ENCODE data around the gene AGPAT3.

AGPAT3 gene

DNA sequence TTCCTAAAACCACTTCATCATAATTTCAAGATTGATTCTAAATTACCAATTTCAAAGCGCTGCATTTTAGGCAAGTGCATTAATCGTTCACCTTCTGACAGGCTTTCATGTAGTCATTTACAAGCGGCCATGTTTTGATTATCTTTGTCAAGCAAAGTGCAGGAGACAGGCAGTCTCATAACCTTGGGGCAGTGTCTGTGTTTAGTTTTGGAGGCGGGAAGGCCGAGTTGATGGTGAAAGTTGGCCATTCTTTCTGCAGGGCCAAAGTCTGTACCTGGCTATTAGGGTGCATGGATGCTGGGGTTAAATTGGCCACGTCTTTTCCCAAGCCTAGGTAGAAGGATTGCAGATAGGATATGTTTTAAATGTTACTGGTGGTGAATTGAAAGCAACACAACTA lies 2.9 kb downstream of the AGPAT3 start:
- peaks cover 22% of the 10 kb centered on the region for H3K79me1 ChIP-seq (replicated peaks; ENCODE audit: low read length, poor library complexity, severe bottlenecking)
- H3K27ac ChIP-seq (ENCODE audit: low read length, poor library complexity, severe bottlenecking) = no peak overlapping the region
- no peak overlapping the region for H2BK120ac ChIP-seq (ENCODE audit: low read depth, low read length)
- H3K18ac ChIP-seq (ENCODE audit: low read depth in 1 of 2, low read length in 2 of 2) = no peak overlapping the region
- H3K4ac ChIP-seq (ENCODE audit: low read depth in 1 of 2, low read length in 2 of 2) = no peak overlapping the region
- H3K23ac ChIP-seq (ENCODE audit: low read length in 2 of 2) = no peak overlapping the region
- no peak overlapping the region for H2AFZ ChIP-seq (ENCODE audit: low read depth, low read length)
- no peak overlapping the region for H4K8ac ChIP-seq (ENCODE audit: low read length)
- H2BK12ac ChIP-seq (ENCODE audit: low read length in 2 of 2) = no peak overlapping the region
- WGBS = 93% methylated on average over 6 of the region's 6 CpGs
- H2BK5ac ChIP-seq (ENCODE audit: low read depth, low read length, poor library complexity, severe bottlenecking) = no peak overlapping the region
- DNase-seq = no peak
- no peak overlapping the region for H3K9ac ChIP-seq (ENCODE audit: low read length)
- peaks cover 0 to 10% of the 10 kb centered on the region in 2 experiments for H3K27me3 ChIP-seq (ENCODE audit: control insufficient read depth in 1 of 2, insufficient read depth in 1 of 2, low read length in 2 of 2)
- H2AK5ac ChIP-seq (ENCODE audit: low read length, severe bottlenecking) = no peak overlapping the region
- no peak overlapping the region for H2BK15ac ChIP-seq (ENCODE audit: low read depth, poor library complexity, severe bottlenecking)
- no peak overlapping the region for H3K4me3 ChIP-seq (ENCODE audit: insufficient read depth in 1 of 2, low read depth in 1 of 2, low read length in 2 of 2)
- no peak overlapping the region for H4K91ac ChIP-seq (ENCODE audit: low read length)
- H3K14ac ChIP-seq (ENCODE audit: low read length in 2 of 2) = no peak overlapping the region
- H3K9me3 ChIP-seq (ENCODE audit: control insufficient read depth, low read length) = no peaks in the 10 kb centered on the region
- H3K4me2 ChIP-seq (ENCODE audit: low read length, poor library complexity, severe bottlenecking) = no peak overlapping the region
- H3K36me3 ChIP-seq (ENCODE audit: control insufficient read depth in 1 of 2, insufficient read depth in 2 of 2, low read depth in 1 of 2, low read length in 2 of 2) = peaks cover 3 to 21% of the 10 kb centered on the region in 2 experiments
- peaks cover 15% of the 10 kb centered on the region for H3K4me1 ChIP-seq (ENCODE audit: control insufficient read depth, insufficient read depth, low read depth, low read length)

DNA sequence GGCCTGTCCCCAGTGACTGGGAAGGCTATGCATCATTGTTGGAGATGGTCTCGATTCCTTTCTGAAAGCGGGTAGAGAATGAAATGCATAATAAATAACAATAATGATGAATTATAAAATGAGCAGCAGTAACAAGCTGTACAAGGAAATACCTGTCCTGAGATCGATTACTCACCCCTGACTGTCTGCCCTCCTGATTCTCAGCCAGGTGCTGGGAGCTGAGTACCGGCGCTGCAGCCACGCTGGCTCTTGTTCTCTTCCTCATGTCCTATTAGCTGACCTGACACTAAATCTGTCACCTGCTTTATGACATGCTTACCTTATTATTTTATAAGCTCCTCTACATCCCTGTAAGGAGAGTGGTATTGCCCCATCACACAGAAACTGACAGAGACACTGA lies 3.4 kb downstream of the AGPAT3 start:
- H2BK12ac ChIP-seq (ENCODE audit: low read length in 2 of 2) = no peak overlapping the region
- H3K9me3 ChIP-seq (ENCODE audit: control insufficient read depth, low read length) = no peaks in the 10 kb centered on the region
- H4K8ac ChIP-seq (ENCODE audit: low read length) = no peak overlapping the region
- H3K4me1 ChIP-seq (ENCODE audit: control insufficient read depth, insufficient read depth, low read depth, low read length) = peaks cover 15% of the 10 kb centered on the region
- peaks cover 6 to 25% of the 10 kb centered on the region in 2 experiments for H3K36me3 ChIP-seq (ENCODE audit: control insufficient read depth in 1 of 2, insufficient read depth in 2 of 2, low read depth in 1 of 2, low read length in 2 of 2)
- no peak overlapping the region for H2AFZ ChIP-seq (ENCODE audit: low read depth, low read length)
- no peak overlapping the region for H3K27ac ChIP-seq (ENCODE audit: low read length, poor library complexity, severe bottlenecking)
- DNase-seq = no peak
- H2BK120ac ChIP-seq (ENCODE audit: low read depth, low read length) = no peak overlapping the region
- WGBS = 97% methylated on average over 4 of the region's 6 CpGs
- no peak overlapping the region for H2BK5ac ChIP-seq (ENCODE audit: low read depth, low read length, poor library complexity, severe bottlenecking)
- no peak overlapping the region for H3K4me3 ChIP-seq (ENCODE audit: insufficient read depth in 1 of 2, low read depth in 1 of 2, low read length in 2 of 2)
- H3K9ac ChIP-seq (ENCODE audit: low read length) = no peak overlapping the region
- no peak overlapping the region for H2AK5ac ChIP-seq (ENCODE audit: low read length, severe bottlenecking)
- H3K4me2 ChIP-seq (ENCODE audit: low read length, poor library complexity, severe bottlenecking) = no peak overlapping the region
- peaks cover 26% of the 10 kb centered on the region for H3K79me1 ChIP-seq (replicated peaks; ENCODE audit: low read length, poor library complexity, severe bottlenecking)
- no peak overlapping the region for H3K23ac ChIP-seq (ENCODE audit: low read length in 2 of 2)
- H2BK15ac ChIP-seq (ENCODE audit: low read depth, poor library complexity, severe bottlenecking) = no peak overlapping the region
- H4K91ac ChIP-seq (ENCODE audit: low read length) = no peak overlapping the region
- H3K27me3 ChIP-seq (ENCODE audit: control insufficient read depth in 1 of 2, insufficient read depth in 1 of 2, low read length in 2 of 2) = peaks cover 0 to 6% of the 10 kb centered on the region in 2 experiments
- H3K14ac ChIP-seq (ENCODE audit: low read length in 2 of 2) = no peak overlapping the region
- no peak overlapping the region for H3K4ac ChIP-seq (ENCODE audit: low read depth in 1 of 2, low read length in 2 of 2)
- H3K18ac ChIP-seq (ENCODE audit: low read depth in 1 of 2, low read length in 2 of 2) = no peak overlapping the region

DNA sequence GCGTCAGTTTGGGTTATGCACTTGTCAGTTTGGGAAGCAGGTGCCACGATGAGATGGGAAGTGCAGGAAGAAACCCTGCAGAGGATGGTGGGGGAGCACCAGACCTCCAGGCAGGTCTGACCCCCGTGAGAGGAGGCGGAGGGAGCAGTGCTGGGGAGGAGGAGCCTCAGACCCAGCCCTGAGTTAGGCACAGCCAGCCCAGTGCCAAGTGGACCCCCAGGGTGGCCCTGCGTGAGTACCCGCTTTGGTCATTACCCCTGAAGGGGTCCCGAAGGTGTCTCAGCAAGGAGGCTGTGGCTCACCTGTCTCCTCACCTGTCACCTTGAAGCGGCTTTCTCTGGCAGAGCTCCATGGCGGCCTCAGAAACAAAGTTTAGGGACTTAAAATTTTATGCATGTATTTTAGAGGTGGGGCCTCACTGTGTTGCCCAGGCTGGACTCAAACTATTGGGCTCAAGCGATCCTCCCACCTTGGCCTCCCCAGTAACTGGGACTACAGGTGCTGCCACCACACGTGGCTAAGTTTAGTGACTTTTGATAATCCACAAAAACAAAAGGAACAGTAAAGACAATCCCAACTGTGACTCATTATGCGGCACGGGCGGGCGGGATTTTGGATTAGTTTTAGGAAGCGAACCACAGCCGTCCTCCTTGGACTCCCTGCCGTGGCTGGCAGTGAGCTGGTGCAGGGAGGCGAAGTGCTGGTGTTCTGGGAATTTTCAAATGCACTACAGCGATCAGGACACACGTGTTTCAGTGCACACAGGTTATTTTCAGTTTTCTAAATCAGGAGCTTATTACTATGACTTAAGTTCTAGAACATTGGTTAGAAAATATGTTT lies 4.7 kb downstream of the AGPAT3 start:
- no peak overlapping the region for H3K4ac ChIP-seq (ENCODE audit: low read depth in 1 of 2, low read length in 2 of 2)
- H3K4me2 ChIP-seq (ENCODE audit: low read length, poor library complexity, severe bottlenecking) = no peak overlapping the region
- no peak overlapping the region for H3K23ac ChIP-seq (ENCODE audit: low read length in 2 of 2)
- H3K4me3 ChIP-seq (ENCODE audit: insufficient read depth in 1 of 2, low read depth in 1 of 2, low read length in 2 of 2) = no peak overlapping the region
- no peak overlapping the region for H4K8ac ChIP-seq (ENCODE audit: low read length)
- no peak overlapping the region for H2BK12ac ChIP-seq (ENCODE audit: low read length in 2 of 2)
- no peak overlapping the region for H2AFZ ChIP-seq (ENCODE audit: low read depth, low read length)
- H3K9me3 ChIP-seq (ENCODE audit: control insufficient read depth, low read length) = no peaks in the 10 kb centered on the region
- H3K4me1 ChIP-seq (ENCODE audit: control insufficient read depth, insufficient read depth, low read depth, low read length) = peaks cover 10% of the 10 kb centered on the region
- H3K18ac ChIP-seq (ENCODE audit: low read depth in 1 of 2, low read length in 2 of 2) = no peak overlapping the region
- H2BK120ac ChIP-seq (ENCODE audit: low read depth, low read length) = no peak overlapping the region
- 94% methylated on average over 20 of the region's 21 CpGs for WGBS
- H3K36me3 ChIP-seq (ENCODE audit: control insufficient read depth in 1 of 2, insufficient read depth in 2 of 2, low read depth in 1 of 2, low read length in 2 of 2) = peaks cover 6 to 25% of the 10 kb centered on the region in 2 experiments
- no peak overlapping the region for H3K14ac ChIP-seq (ENCODE audit: low read length in 2 of 2)
- no peak overlapping the region for H2BK5ac ChIP-seq (ENCODE audit: low read depth, low read length, poor library complexity, severe bottlenecking)
- no peak overlapping the region for H2BK15ac ChIP-seq (ENCODE audit: low read depth, poor library complexity, severe bottlenecking)
- no peaks in the 10 kb centered on the region for H3K27me3 ChIP-seq (ENCODE audit: control insufficient read depth in 1 of 2, insufficient read depth in 1 of 2, low read length in 2 of 2)
- no peak overlapping the region for H4K91ac ChIP-seq (ENCODE audit: low read length)
- H3K9ac ChIP-seq (ENCODE audit: low read length) = no peak overlapping the region
- no peak overlapping the region for H2AK5ac ChIP-seq (ENCODE audit: low read length, severe bottlenecking)
- peaks cover 26% of the 10 kb centered on the region for H3K79me1 ChIP-seq (replicated peaks; ENCODE audit: low read length, poor library complexity, severe bottlenecking)
- H3K27ac ChIP-seq (ENCODE audit: low read length, poor library complexity, severe bottlenecking) = no peak overlapping the region
- no peak for DNase-seq

DNA sequence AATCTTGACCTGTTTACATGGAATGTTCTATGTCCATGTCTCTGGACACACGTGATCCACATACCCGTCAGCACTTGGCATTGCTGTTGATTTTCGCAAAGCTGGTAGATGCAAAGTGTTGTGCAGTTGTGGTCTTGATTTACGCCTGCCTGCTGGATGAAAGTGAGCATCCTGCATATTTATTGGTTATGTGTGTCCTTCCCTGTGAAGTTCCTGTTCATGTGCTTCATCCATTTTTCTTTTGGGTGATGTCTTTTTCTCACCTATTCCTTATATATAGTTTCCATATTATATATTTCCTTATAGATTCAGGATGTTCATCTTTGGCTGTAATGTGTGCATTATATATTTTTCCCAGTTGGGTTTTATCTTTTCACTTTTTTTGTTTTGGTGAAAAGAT lies 6.5 kb downstream of the AGPAT3 start:
- Histone ChIP-seq H2BK12ac (ENCODE audit: low read length in 2 of 2) (no peak overlapping the region), H3K23ac (ENCODE audit: low read length in 2 of 2) (no peak overlapping the region), H4K8ac (ENCODE audit: low read length) (no peak overlapping the region), H3K4me3 (ENCODE audit: insufficient read depth in 1 of 2, low read depth in 1 of 2, low read length in 2 of 2) (no peak overlapping the region), H3K4ac (ENCODE audit: low read depth in 1 of 2, low read length in 2 of 2) (no peak overlapping the region), H3K14ac (ENCODE audit: low read length in 2 of 2) (no peak overlapping the region), H3K79me1 (replicated peaks; ENCODE audit: low read length, poor library complexity, severe bottlenecking) (peaks cover 32% of the 10 kb centered on the region), H2BK5ac (ENCODE audit: low read depth, low read length, poor library complexity, severe bottlenecking) (no peak overlapping the region), H4K91ac (ENCODE audit: low read length) (no peak overlapping the region), H3K27me3 (ENCODE audit: control insufficient read depth in 1 of 2, insufficient read depth in 1 of 2, low read length in 2 of 2) (no peaks in the 10 kb centered on the region), H3K9me3 (ENCODE audit: control insufficient read depth, low read length) (no peaks in the 10 kb centered on the region), H3K9ac (ENCODE audit: low read length) (no peak overlapping the region), H3K18ac (ENCODE audit: low read depth in 1 of 2, low read length in 2 of 2) (no peak overlapping the region), H3K4me2 (ENCODE audit: low read length, poor library complexity, severe bottlenecking) (no peak overlapping the region), H3K27ac (ENCODE audit: low read length, poor library complexity, severe bottlenecking) (no peak overlapping the region), H3K4me1 (ENCODE audit: control insufficient read depth, insufficient read depth, low read depth, low read length) (peaks cover 10% of the 10 kb centered on the region), H2AK5ac (ENCODE audit: low read length, severe bottlenecking) (no peak overlapping the region), H3K36me3 (ENCODE audit: control insufficient read depth in 1 of 2, insufficient read depth in 2 of 2, low read depth in 1 of 2, low read length in 2 of 2) (peaks cover 6 to 25% of the 10 kb centered on the region in 2 experiments), H2BK120ac (ENCODE audit: low read depth, low read length) (no peak overlapping the region), H2BK15ac (ENCODE audit: low read depth, poor library complexity, severe bottlenecking) (no peak overlapping the region), H2AFZ (ENCODE audit: low read depth, low read length) (no peak overlapping the region)
- 99% methylated on average over 4 of the region's 4 CpGs for WGBS
- no peak for DNase-seq

Measured in mesenchymal stem cell (in vitro differentiated cells and primary cell).